ENCODE measurements around the gene FBH1. TPM values are rescaled to one million over a fixed set of nuclear protein-coding genes. Genes with fewer than 3 reads are reported as not detected.

The FBH1 gene
- total and polyA plus RNA-seq, 9 of the 15 experiments (the other 6 are each of a cell fraction or from before 2014, with no cell fraction given): 13.4 to 108 (median 77.8) TPM

DNA sequence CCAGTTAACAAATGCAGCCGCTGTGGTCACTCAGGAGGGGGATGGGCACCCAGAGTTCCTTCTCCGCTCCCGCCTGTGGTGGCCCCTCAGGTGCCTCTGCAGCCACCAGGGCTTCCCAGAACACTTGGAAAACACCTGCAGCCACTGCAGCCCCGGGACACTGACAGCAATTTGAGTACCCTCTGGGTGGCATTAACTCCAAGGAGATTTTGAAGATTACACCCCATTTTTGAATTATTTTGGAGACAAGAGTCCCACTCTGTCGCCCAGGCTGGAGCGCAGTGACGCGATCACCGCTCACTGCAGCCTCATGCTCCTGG is 55.1 kb downstream of the FBH1 start:
- in situ Hi-C loops (cut with MboI) (loop anchor here (5.0 to 25.0 kb wide), 2 partner anchors 142 to 442 kb away; partner anchors contain the start of gene RBM17), intact Hi-C loops (cut with micrococcal nuclease) (loop anchor here (5.0 kb wide), 1 partner anchor 67 kb away; no protein-coding TSS in a partner anchor)
- H3K9me3 ChIP-seq (replicated peaks; ENCODE audit: control insufficient read depth, insufficient read depth, low read depth, low read length): no peaks in the 10 kb centered on the region
- no peaks in the 10 kb centered on the region for H3K79me2 ChIP-seq (ENCODE audit: control insufficient read depth, insufficient read depth, low read length)
- H3K27ac ChIP-seq (ENCODE audit: extremely low read depth, low read depth, low read length): no peak overlapping the region
- H3K4me2 ChIP-seq (ENCODE audit: insufficient read depth, low read length): no peak overlapping the region
- no peaks in the 10 kb centered on the region for H3K27me3 ChIP-seq (ENCODE audit: control insufficient read depth in 2 of 2, insufficient read depth in 2 of 2, low read length in 2 of 2)
- FAIRE-seq: no peak
- H3K4me3 ChIP-seq: no peak overlapping the region
- BruUV-seq (replicated peaks): no TSS peak
- H4K20me1 ChIP-seq (replicated peaks; ENCODE audit: control insufficient read depth, insufficient read depth, low read length): no peaks in the 10 kb centered on the region
- no peak for DNase-seq (ENCODE audit: extremely low read depth in 1 of 4, low spot score in 3 of 4)
- 69% methylated on average over 9 of the region's 9 CpGs for WGBS (ENCODE audit: insufficient coverage, low coverage, missing lambda C conversion rate)
- H2AFZ ChIP-seq (ENCODE audit: low read depth, low read length): no peak overlapping the region
- CTCF ChIA-PET (ENCODE audit: low intra/inter-chr PET ratio): interaction anchor here (0.7 kb wide), 1 partner anchor 17 kb away, joined by 4 read pairs; no protein-coding TSS in a partner anchor
- peaks cover 26 to 43% of the 10 kb centered on the region in 2 experiments; a peak in 4 of 5 replicates for H3K4me1 ChIP-seq (replicated peaks in 1 of 2; ENCODE audit: control insufficient read depth in 2 of 2, insufficient read depth in 2 of 2, low read length in 2 of 2)
- H3K36me3 ChIP-seq (ENCODE audit: control insufficient read depth, insufficient read depth, low read length): no peaks in the 10 kb centered on the region
- 0 out of 4 replicates have a peak overlapping the region, but pooled peaks of 1 of the 2 experiments have one; percentile 42 for H3K9ac ChIP-seq (ENCODE audit: insufficient read depth in 1 of 2, low read depth in 2 of 2, low read length in 2 of 2)
- POLR2A ChIA-PET: no interaction called here
- ATAC-seq: no peak
- TF ChIP-seq JUNB (CRISPR knock-in tag; conservative IDR thresholded peaks at IDR 0.05) (no peak), POLR2B (IDR thresholded peaks at IDR 0.05; ENCODE audit: low read depth, partially characterized antibody) (no peak), NELFE (IDR thresholded peaks at IDR 0.05; ENCODE audit: insufficient read depth, insufficient read length) (no peak), TAF15 (IDR thresholded peaks at IDR 0.05; ENCODE audit: low read depth, low read length) (no peak), FOXK2 (conservative IDR thresholded peaks at IDR 0.05 in 1 of 2, IDR thresholded peaks at IDR 0.05 in 1 of 2; ENCODE audit: low read depth in 2 of 2) (no peak), ZNF707 (CRISPR knock-in tag; conservative IDR thresholded peaks at IDR 0.05) (no peak), CTCFL (IDR thresholded peaks at IDR 0.05; ENCODE audit: borderline replicate concordance, insufficient read depth, low read depth, low read length, poor library complexity, severe bottlenecking) (no peak), ZNF274 (IDR thresholded peaks at IDR 0.05; ENCODE audit: borderline replicate concordance, low read depth, low read length) (no peak)
- TF ChIP-seq, protein P1, sequence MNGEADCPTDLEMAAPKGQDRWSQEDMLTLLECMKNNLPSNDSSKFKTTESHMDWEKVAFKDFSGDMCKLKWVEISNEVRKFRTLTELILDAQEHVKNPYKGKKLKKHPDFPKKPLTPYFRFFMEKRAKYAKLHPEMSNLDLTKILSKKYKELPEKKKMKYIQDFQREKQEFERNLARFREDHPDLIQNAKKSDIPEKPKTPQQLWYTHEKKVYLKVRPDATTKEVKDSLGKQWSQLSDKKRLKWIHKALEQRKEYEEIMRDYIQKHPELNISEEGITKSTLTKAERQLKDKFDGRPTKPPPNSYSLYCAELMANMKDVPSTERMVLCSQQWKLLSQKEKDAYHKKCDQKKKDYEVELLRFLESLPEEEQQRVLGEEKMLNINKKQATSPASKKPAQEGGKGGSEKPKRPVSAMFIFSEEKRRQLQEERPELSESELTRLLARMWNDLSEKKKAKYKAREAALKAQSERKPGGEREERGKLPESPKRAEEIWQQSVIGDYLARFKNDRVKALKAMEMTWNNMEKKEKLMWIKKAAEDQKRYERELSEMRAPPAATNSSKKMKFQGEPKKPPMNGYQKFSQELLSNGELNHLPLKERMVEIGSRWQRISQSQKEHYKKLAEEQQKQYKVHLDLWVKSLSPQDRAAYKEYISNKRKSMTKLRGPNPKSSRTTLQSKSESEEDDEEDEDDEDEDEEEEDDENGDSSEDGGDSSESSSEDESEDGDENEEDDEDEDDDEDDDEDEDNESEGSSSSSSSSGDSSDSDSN (IDR thresholded peaks at IDR 0.05; ENCODE audit: borderline replicate concordance in 1 of 2, low read depth in 2 of 2, low read length in 2 of 2): no peak
- TF ChIP-seq, protein P2, sequence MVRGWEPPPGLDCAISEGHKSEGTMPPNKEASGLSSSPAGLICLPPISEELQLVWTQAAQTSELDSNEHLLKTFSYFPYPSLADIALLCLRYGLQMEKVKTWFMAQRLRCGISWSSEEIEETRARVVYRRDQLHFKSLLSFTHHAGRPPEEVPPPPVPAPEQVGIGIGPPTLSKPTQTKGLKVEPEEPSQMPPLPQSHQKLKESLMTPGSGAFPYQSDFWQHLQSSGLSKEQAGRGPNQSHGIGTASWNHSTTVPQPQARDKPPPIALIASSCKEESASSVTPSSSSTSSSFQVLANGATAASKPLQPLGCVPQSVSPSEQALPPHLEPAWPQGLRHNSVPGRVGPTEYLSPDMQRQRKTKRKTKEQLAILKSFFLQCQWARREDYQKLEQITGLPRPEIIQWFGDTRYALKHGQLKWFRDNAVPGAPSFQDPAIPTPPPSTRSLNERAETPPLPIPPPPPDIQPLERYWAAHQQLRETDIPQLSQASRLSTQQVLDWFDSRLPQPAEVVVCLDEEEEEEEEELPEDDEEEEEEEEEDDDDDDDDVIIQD (CRISPR knock-in tag; IDR thresholded peaks at IDR 0.05): no peak
- H3K9me1 ChIP-seq (ENCODE audit: control insufficient read depth, insufficient read depth, low read length): no peaks in the 10 kb centered on the region

Measured in K562 (cell line).